ENCODE data around the gene UPP2.

The UPP2 gene

DNA sequence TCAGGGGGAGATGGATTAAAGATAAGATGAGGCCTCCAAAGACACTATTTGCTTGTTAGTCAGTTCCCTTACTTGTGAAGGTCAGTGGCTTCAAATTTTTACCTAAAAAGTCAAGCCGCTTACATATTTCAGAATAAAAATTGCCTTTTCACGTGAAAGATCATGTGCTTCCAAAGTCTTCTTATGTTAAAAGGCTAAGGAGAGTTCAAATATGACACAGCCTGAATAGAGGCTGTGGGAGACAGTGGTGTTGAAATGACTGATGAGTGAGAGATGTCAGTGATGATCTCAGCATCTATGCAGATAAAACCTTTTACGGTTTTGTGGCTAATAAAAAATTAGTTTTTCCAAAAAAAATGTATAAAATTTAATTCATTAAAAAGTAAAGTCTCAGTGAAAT lies 40.5 kb downstream of the UPP2 start:
- no peak for DNase-seq (ENCODE audit: low spot score)

DNA sequence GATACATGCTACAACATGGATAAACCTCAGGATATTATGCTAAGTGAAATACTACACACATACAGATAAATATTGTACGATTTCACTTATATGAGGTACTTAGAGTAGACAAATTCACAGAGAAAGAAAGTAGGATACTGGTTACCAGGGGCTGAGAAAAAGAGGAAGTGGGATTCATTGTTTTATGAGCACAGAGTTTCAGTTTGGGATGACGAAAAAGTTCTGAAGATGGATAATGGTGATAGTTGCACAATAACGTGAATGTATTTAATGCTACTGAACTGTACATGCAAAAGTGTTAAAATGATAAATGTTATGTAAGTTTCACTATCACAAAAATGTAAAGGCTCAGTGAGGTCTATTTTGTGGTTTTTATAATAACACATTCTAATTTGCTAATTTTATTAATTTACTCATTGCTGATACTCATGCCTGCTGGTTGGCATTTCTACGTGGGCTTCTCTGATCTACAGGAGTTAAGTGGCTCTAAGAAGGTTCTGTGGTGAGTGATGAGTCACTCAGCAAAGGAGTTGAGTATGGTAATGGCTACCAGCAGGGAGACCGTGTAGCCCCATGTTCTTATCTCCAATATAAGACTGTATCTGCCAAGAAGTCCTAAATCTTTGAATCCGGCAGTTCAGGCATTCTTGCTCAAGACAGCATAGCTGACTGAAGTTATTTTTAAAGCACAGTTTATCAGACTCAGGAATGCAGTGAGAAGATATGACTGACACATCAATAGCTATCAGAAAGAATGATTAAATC lies 41.1 kb downstream of the UPP2 start:
- DNase-seq (ENCODE audit: low spot score), result no peak

DNA sequence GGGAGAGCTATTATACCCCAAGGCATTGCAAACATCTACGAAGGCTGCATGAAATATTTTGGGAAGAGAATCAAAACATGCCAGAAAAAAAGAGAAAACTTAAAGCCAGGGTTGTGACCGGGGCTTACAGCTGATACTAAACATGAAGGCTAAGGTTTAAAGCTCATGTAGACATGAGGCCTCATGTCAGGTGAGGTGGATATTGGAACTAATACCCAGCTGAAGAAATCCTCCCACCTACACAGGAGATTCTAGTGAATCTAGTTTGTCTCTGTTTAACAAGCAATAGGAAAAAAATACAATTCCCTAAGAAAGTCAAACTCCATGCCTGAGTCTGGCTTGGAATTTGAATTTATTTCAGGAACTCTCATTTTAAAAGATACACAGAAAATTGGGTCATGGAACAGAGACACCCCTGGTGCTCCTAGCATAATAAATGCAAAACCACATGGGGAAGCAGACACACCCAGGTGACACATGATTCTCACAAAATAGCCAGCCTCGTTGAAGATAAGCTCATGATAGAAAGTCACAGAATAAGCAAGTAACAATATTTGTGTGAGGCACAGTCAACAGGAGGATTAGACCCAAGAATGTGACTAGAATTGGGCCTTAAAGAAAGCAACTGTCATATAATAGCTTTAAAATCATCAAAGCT lies 42.2 kb downstream of the UPP2 start:
- DNase-seq (ENCODE audit: low spot score), result no peak

DNA sequence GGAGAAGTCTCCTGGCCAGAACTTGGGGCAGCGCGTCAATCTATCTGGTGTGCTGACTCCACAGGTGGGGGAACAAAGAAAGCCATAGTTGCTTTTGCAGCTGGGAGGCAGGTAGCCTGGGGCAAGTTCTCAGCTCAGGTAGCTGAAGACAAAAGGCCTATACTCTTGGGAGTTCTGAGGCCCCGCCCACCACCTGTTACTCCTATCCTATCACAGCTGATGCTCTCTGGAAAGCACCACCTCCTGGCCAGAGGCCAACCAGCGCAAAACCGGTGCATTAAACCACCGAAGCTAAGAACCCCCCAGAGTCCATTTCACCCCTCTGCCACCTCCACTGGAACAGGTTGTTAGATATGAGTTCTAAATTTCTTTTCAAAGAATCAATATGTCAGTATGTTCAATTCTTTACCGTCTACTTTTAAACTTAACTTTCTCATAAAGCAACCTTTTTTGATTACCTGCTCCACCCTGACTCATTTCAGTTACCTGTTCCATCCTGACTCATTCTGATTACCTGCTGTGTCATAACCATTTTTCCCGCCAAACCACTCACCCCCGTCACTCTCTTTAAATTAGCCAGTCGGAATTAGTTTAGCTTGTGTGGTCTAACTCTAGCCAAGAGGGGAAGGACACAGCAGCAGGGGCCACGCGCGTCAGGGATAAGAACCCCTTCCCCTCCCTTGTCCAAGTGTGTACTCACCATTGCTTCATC lies 43.4 kb downstream of the UPP2 start:
- DNase-seq (ENCODE audit: low spot score), result no peak

- no peak for DNase-seq (ENCODE audit: low spot score)
Measured at GRCh38 chr2:158153270-158154015, 51.8 kb downstream of the UPP2 start.

DNA sequence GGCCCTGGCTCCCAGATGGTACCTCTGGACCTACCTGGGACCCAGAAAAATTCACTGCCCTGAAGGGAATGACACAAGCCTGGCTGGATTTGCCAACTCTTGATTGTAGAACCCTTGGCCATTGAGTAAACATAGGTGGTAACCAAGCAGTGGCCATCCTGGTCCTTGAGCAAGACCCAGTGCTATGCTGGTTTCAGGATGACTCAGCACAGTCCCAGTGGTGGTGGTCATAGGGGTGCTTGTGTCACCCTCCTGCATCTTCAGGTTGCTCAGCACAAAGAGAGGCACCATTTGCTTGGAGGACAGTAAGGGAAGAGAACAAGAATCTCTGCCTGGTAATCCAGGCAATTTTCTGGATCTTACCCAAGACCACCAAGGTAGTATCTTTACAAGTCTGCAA lies 52.9 kb downstream of the UPP2 start:
- no peak for DNase-seq (ENCODE audit: low spot score)

GRCh38 chr2:158172719-158173118 lies 71.0 kb downstream of the UPP2 start:
- no peak for DNase-seq (ENCODE audit: low spot score)

DNA sequence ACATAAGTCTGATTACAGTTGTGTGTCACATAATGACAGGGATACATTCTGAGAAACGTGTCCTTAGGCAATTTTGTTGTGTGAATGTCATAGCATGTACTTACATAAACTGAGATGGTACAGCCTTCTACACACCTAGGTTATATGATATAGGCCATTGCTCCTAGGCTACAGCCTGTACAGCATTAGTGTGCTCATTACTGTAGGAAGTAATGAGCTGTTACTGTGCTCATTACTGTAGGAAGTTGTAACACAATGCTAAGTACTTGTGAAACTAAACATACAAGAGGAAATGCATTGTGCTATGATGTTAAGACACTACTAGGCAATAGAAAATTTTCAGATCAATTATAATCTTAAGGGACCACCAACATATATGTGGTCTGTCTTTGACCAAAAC lies 72.8 kb downstream of the UPP2 start:
- no peak for DNase-seq (ENCODE audit: low spot score)

- DNase-seq (ENCODE audit: low spot score), result no peak
Measured at GRCh38 chr2:158174956-158175355, 73.3 kb downstream of the UPP2 start.

DNA sequence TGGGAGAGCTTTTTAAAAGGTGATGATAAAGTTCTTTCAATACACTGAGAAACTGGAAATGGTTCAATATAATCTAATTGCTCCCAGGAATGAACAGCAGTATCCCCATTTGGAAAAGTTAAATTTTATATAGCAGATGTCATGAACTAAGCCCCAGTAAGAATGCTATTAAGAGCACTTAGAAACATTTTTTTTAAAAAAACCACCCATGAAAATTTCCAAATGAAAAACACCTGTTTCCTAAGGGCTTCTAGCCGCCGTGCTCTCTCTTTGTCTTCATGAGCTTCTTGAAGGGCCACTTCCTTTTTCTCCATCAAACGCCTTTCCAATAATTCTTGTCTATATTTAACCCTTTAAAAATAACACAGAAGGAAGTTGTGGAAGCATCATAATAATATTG lies 77.0 kb downstream of the UPP2 start:
- DNase-seq (ENCODE audit: low spot score), result no peak

- DNase-seq (ENCODE audit: low spot score), result peak; percentile 30
Measured at GRCh38 chr2:158179660-158180059, 78.0 kb downstream of the UPP2 start.

- no peak for DNase-seq (ENCODE audit: low spot score)
Measured at GRCh38 chr2:158181171-158181570, 79.5 kb downstream of the UPP2 start.

DNA sequence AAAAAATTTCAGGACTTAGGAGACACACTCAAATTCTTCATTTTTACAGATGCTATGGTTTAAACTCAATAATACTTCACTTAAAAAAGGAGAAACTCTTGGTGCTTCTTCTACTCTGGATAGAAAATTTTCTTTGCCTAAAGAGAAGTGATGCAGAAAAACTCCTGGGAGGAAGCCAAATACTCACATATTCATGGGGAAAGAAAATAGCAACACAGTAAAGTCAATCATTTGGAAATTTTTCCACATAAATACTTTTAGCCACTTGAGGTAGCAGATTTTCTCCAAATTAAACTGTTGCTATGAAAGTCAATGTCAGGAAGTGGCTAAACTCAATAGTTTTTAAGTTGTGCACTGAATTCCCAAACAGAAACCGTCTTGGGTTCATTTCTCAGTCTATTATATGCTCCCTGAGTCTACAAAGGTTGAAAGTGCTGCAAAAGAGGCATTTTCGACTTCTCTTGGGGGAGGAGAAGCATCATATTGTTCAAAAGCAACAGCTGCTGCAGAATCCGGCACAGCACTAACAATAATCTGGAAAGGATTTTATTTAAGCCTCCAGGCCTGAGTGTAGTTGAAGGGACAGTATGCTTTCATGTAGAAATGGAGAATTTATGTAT lies 81.1 kb downstream of the UPP2 start:
- DNase-seq (ENCODE audit: low spot score), result no peak

DNA sequence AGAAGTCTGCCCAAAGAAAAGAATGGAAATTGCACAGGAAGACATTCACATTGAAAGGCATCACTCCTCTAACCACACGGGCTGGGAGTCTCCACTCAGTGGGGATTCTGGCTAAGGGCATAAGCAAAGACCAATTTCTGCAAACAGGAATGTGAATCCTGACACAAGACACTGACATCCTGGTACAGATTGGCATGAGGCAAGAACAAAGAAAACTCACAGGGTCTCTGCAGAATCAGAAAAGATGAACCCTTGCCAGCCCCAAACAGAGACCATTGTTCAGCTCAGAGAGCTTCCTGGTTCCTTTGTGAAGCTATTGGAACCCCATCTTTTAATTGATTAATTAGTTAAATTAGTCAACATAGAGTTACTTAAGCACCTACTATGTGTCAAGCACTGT lies 82.3 kb downstream of the UPP2 start:
- DNase-seq (ENCODE audit: low spot score), result no peak

- no peak for DNase-seq (ENCODE audit: low spot score)
Measured at GRCh38 chr2:158184556-158185343, 83.1 kb downstream of the UPP2 start.
